Breast epithelium (tissue), 3 donors: ENCODE data around the gene UBL3.

ENCODE experiments used
- CTCF ChIP-seq, 3 donors: fragments of 450-650 bp; IDR thresholded peaks; one replicate each; pipeline ENCODE4 v1.5.1; 2016 to 2017; ENCODE audit warnings: antibody characterized with exemption in 3 of 3, mild to moderate bottlenecking in 3 of 3, moderate library complexity in 3 of 3
- POLR2A ChIP-seq: fragments of 450-650 bp; IDR thresholded peaks from one replicate; pipeline ENCODE4 v1.6.1; 2016; ENCODE audit warnings: antibody characterized with exemption, mild to moderate bottlenecking, moderate library complexity
- POLR2AphosphoS5 ChIP-seq, 3 donors: sonication (generic); formaldehyde crosslinking; IDR thresholded peaks; one replicate each; pipeline ENCODE4 v1.6.1; 2017; ENCODE audit warnings: antibody characterized with exemption in 3 of 3

- TF ChIP-seq CTCF (IDR thresholded peaks at IDR 0.05): no peak
- no peak for TF ChIP-seq POLR2AphosphoS5 (IDR thresholded peaks at IDR 0.05)
- TF ChIP-seq POLR2A: no peak
Measured at GRCh38 chr13:29801737-29802305, 48.6 kb downstream of the UBL3 start.
